ENCODE data around the gene AUTS2.

AUTS2 gene

GRCh38 chr7:70188901-70189650 is 590.8 kb downstream of the AUTS2 start:
- POLR2A ChIA-PET: no interaction called here
- TF ChIP-seq GLI4 (tag by site-specific recombination; IDR thresholded peaks at IDR 0.05) (no peak), ZNF677 (tag by site-specific recombination; IDR thresholded peaks at IDR 0.05) (peak; percentile 77; the same call in 1 of the 2 replicates)
- no peaks in the 10 kb centered on the region for H3K36me3 ChIP-seq (ENCODE audit: control insufficient read depth in 2 of 2, insufficient read depth in 1 of 2, low read length in 2 of 2)
- CTCF ChIA-PET: no interaction called here
- no peaks in the 10 kb centered on the region for H3K4me1 ChIP-seq (ENCODE audit: control insufficient read depth, insufficient read depth, low read length)
- no peak overlapping the region for H3K27ac ChIP-seq (ENCODE audit: extremely low read depth, low read depth, low read length)
- H3K4me3 ChIP-seq (ENCODE audit: low read depth, low read length): no peak overlapping the region
- no peaks in the 10 kb centered on the region for H3K9me3 ChIP-seq (ENCODE audit: control insufficient read depth, insufficient read depth, low read depth, low read length)

GRCh38 chr7:70189776-70190175 is 591.5 kb downstream of the AUTS2 start:
- H3K9me3 ChIP-seq (ENCODE audit: control insufficient read depth, insufficient read depth, low read depth, low read length): no peaks in the 10 kb centered on the region
- ChIA-PET POLR2A (no interaction called here), CTCF (interaction anchor here (0.6 kb wide), 1 partner anchor 383 kb away, joined by 3 read pairs; no protein-coding TSS in a partner anchor)
- no peak overlapping the region for H3K27ac ChIP-seq (ENCODE audit: extremely low read depth, low read depth, low read length)
- no peaks in the 10 kb centered on the region for H3K36me3 ChIP-seq (ENCODE audit: control insufficient read depth in 2 of 2, insufficient read depth in 1 of 2, low read length in 2 of 2)
- H3K4me3 ChIP-seq (ENCODE audit: low read depth, low read length): no peak overlapping the region
- no peaks in the 10 kb centered on the region for H3K4me1 ChIP-seq (ENCODE audit: control insufficient read depth, insufficient read depth, low read length)
- TF ChIP-seq ZNF658 (tag by site-specific recombination; IDR thresholded peaks at IDR 0.05) (no peak), ZNF621 (tag by site-specific recombination; IDR thresholded peaks at IDR 0.05) (no peak), TRIM28 (IDR thresholded peaks at IDR 0.05; ENCODE audit: borderline replicate concordance, low read length) (no peak), ZNF48 (tag by site-specific recombination; IDR thresholded peaks at IDR 0.05) (no peak), ZNF302 (tag by site-specific recombination; IDR thresholded peaks at IDR 0.05; ENCODE audit: low read depth) (no peak), ZNF555 (tag by site-specific recombination; conservative IDR thresholded peaks at IDR 0.05) (no peak), ZNF394 (tag by site-specific recombination; IDR thresholded peaks at IDR 0.05; ENCODE audit: borderline replicate concordance) (no peak), SALL2 (tag by site-specific recombination; IDR thresholded peaks at IDR 0.05; ENCODE audit: borderline replicate concordance) (no peak), ZNF169 (tag by site-specific recombination; IDR thresholded peaks at IDR 0.05) (no peak), FEZF1 (tag by site-specific recombination; IDR thresholded peaks at IDR 0.05) (no peak), ZBTB48 (tag by site-specific recombination; IDR thresholded peaks at IDR 0.05) (no peak), ZNF341 (tag by site-specific recombination; IDR thresholded peaks at IDR 0.05; ENCODE audit: low read depth) (no peak), ZNF157 (tag by site-specific recombination; IDR thresholded peaks at IDR 0.05) (no peak)
- TF ChIP-seq, protein P1, sequence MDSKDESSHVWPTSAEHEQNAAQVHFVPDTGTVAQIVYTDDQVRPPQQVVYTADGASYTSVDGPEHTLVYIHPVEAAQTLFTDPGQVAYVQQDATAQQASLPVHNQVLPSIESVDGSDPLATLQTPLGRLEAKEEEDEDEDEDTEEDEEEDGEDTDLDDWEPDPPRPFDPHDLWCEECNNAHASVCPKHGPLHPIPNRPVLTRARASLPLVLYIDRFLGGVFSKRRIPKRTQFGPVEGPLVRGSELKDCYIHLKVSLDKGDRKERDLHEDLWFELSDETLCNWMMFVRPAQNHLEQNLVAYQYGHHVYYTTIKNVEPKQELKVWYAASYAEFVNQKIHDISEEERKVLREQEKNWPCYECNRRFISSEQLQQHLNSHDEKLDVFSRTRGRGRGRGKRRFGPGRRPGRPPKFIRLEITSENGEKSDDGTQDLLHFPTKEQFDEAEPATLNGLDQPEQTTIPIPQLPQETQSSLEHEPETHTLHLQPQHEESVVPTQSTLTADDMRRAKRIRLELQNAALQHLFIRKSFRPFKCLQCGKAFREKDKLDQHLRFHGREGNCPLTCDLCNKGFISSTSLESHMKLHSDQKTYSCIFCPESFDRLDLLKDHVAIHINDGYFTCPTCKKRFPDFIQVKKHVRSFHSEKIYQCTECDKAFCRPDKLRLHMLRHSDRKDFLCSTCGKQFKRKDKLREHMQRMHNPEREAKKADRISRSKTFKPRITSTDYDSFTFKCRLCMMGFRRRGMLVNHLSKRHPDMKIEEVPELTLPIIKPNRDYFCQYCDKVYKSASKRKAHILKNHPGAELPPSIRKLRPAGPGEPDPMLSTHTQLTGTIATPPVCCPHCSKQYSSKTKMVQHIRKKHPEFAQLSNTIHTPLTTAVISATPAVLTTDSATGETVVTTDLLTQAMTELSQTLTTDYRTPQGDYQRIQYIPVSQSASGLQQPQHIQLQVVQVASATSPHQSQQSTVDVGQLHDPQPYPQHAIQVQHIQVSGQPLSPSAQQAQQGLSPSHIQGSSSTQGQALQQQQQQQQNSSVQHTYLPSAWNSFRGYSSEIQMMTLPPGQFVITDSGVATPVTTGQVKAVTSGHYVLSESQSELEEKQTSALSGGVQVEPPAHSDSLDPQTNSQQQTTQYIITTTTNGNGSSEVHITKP (tag by site-specific recombination; IDR thresholded peaks at IDR 0.05): no peak
- TF ChIP-seq, protein P2, sequence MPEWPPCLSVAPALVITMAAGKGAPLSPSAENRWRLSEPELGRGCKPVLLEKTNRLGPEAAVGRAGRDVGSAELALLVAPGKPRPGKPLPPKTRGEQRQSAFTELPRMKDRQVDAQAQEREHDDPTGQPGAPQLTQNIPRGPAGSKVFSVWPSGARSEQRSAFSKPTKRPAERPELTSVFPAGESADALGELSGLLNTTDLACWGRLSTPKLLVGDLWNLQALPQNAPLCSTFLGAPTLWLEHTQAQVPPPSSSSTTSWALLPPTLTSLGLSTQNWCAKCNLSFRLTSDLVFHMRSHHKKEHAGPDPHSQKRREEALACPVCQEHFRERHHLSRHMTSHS (tag by site-specific recombination; IDR thresholded peaks at IDR 0.05): no peak
- TF ChIP-seq, protein P3, sequence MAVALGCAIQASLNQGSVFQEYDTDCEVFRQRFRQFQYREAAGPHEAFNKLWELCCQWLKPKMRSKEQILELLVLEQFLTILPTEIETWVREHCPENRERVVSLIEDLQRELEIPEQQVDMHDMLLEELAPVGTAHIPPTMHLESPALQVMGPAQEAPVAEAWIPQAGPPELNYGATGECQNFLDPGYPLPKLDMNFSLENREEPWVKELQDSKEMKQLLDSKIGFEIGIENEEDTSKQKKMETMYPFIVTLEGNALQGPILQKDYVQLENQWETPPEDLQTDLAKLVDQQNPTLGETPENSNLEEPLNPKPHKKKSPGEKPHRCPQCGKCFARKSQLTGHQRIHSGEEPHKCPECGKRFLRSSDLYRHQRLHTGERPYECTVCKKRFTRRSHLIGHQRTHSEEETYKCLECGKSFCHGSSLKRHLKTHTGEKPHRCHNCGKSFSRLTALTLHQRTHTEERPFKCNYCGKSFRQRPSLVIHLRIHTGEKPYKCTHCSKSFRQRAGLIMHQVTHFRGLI (tag by site-specific recombination; IDR thresholded peaks at IDR 0.05): no peak
